Thyroid gland (tissue), 4 donors: ENCODE results near the gene GLT8D2. TPM values are rescaled to one million over a fixed set of nuclear protein-coding genes. Genes with fewer than 3 reads are reported as not detected.

Experiments used
- DNase-seq, 2 donors: peaks; one replicate each; pipeline ENCODE4 v3.0.0-alpha.2; 2019
- H3K27ac ChIP-seq, 3 donors: fragments of 200-600 bp; sonication (generic); 1 replicate in 2 of 3; 2 replicates in 1 of 3; pipeline ENCODE4 v1.5.1; 2016 to 2019; ENCODE audit warnings: mild to moderate bottlenecking in 1 of 3, moderate library complexity in 1 of 3
- H3K27me3 ChIP-seq: fragments of 200-600 bp; sonication (generic); one replicate; pipeline ENCODE4 v1.5.1; 2019
- H3K36me3 ChIP-seq, 2 donors: fragments of 200-600 bp; sonication (generic); one replicate each; pipeline ENCODE4 v1.5.1; 2016 to 2019
- H3K4me1 ChIP-seq, 2 donors: fragments of 200-600 bp; sonication (generic); one replicate each; pipeline ENCODE4 v1.5.1; 2017 to 2019
- H3K4me3 ChIP-seq, 3 donors: fragments of 200-600 bp; sonication (generic); replicated peaks in 1 of 3; 1 replicate in 2 of 3; 2 replicates in 1 of 3; pipeline ENCODE4 v1.5.1; 2016; ENCODE audit warnings: mild to moderate bottlenecking in 1 of 3
- H3K9me3 ChIP-seq: fragments of 200-600 bp; sonication (generic); one replicate; pipeline ENCODE4 v1.5.1; 2017
- POLR2A ChIP-seq, 2 donors: fragments of 450-650 bp; IDR thresholded peaks; one replicate each; pipeline ENCODE4 v1.6.1; 2017; ENCODE audit warnings: antibody characterized with exemption in 2 of 2, mild to moderate bottlenecking in 2 of 2, moderate library complexity in 1 of 2
- WGBS, 2 donors: methylation state at CpG; one replicate each; pipeline ENCODE4 v1.1.5; 2017; 5-methylcytosine and 5-hydroxymethylcytosine counted together
- intact Hi-C: fragments of 100-400 bp; cut with DNase I; formaldehyde crosslinking; loops from one replicate; pipeline ENCODE4 v1.15.1; 2023
- total RNA-seq, 4 donors: library from RNA; depleted of rRNA; stranded (reverse); fragments of >200 nt; gene quantifications; one replicate each; pipeline ENCODE4 v1.2.3, GENCODE V29; 2016
- TF ChIP-seq, protein P1 (sequence below), 6 experiments: fragments of 200-600 bp in 3 of 6; fragments of 450-650 bp in 3 of 6; sonication (generic) in 3 of 6; IDR thresholded peaks; one replicate each; pipeline ENCODE4 v1.5.1; 2016 to 2019; ENCODE audit warnings: antibody characterized with exemption in 6 of 6, mild to moderate bottlenecking in 2 of 6, inconsistent platforms in 1 of 6, moderate library complexity in 1 of 6

GLT8D2 gene
- total RNA-seq, 4 donors from 2014 or later: 27.7 to 52.0 (median 34.3) TPM

DNA sequence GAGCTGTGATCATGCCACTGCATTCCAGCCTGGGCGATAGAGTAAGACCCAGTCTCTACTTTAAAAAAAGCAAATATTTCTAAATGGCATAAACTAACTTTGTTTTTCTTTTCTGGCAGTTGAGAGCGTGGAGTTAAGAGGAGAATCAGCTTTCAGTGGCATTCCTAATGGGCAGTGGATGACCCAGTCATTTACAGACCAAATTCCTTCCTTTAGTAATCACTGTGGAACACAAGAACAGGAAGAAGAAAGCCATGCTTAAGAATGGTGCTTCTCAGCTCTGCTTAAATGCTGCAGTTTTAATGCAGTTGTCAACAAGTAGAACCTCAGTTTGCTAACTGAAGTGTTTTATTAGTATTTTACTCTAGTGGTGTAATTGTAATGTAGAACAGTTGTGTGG lies 63.2 kb downstream of the GLT8D2 start:
- WGBS, 2 donors: 72 to 78% methylated on average over 2 of the region's 2 CpGs
- intact Hi-C loops: no loop called here

DNA sequence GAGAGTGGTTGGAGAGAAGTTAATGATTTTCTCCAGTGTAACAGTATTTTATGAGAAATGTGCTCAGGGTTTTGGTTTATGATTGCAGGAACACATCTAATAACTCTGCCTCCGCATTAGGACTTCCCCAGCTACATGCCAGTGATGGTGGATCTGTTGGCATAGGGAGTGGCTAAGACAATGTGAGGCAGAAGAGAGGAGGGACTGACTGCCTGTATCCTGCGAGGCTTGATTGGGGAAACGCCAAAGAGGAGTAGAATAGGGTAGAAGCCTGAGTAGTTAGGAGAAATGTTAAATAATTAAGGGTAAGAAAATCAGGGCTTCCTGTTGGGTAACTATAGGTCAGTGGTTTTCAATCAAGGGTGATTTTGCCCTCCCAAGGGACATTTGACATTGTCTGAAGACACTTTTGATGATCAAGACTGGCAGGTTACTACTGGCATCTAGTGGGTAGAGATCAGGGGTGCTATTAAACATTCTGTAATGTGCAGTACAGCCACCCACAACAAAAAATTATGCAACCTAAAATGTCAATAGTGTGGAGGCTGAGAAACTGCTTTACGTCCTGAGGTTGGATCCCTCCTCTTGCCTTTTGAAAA lies 71.5 kb downstream of the GLT8D2 start:
- intact Hi-C loops: no loop called here
- no peak for TF ChIP-seq POLR2A (IDR thresholded peaks at IDR 0.05)
- TF ChIP-seq, protein P1, sequence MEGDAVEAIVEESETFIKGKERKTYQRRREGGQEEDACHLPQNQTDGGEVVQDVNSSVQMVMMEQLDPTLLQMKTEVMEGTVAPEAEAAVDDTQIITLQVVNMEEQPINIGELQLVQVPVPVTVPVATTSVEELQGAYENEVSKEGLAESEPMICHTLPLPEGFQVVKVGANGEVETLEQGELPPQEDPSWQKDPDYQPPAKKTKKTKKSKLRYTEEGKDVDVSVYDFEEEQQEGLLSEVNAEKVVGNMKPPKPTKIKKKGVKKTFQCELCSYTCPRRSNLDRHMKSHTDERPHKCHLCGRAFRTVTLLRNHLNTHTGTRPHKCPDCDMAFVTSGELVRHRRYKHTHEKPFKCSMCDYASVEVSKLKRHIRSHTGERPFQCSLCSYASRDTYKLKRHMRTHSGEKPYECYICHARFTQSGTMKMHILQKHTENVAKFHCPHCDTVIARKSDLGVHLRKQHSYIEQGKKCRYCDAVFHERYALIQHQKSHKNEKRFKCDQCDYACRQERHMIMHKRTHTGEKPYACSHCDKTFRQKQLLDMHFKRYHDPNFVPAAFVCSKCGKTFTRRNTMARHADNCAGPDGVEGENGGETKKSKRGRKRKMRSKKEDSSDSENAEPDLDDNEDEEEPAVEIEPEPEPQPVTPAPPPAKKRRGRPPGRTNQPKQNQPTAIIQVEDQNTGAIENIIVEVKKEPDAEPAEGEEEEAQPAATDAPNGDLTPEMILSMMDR (IDR thresholded peaks at IDR 0.05): no peak
- WGBS, 2 donors: 89 to 98% methylated on average over 4 of the region's 4 CpGs
- no peak for DNase-seq
- Histone ChIP-seq H3K4me1 (no peaks in the 10 kb centered on the region), H3K27ac (no peak overlapping the region), H3K9me3 (no peaks in the 10 kb centered on the region), H3K36me3 (peaks cover 26 to 47% of the 10 kb centered on the region in 2 donors), H3K27me3 (no peaks in the 10 kb centered on the region), H3K4me3 (no peak overlapping the region)

More for the DNA sequence above, 63.2 kb downstream of the GLT8D2 start:
- peaks cover 44 to 47% of the 10 kb centered on the region in 2 donors for H3K36me3 ChIP-seq
- TF ChIP-seq, protein P1 (IDR thresholded peaks at IDR 0.05): no peak
- no peak for TF ChIP-seq POLR2A (IDR thresholded peaks at IDR 0.05)
- peak in 1 of 2 donors; percentile 32 for DNase-seq
- no peaks in the 10 kb centered on the region for H3K4me1 ChIP-seq
- H3K9me3 ChIP-seq: no peaks in the 10 kb centered on the region
- H3K4me3 ChIP-seq: no peak overlapping the region
- H3K27me3 ChIP-seq: no peaks in the 10 kb centered on the region
- no peak overlapping the region for H3K27ac ChIP-seq

DNA sequence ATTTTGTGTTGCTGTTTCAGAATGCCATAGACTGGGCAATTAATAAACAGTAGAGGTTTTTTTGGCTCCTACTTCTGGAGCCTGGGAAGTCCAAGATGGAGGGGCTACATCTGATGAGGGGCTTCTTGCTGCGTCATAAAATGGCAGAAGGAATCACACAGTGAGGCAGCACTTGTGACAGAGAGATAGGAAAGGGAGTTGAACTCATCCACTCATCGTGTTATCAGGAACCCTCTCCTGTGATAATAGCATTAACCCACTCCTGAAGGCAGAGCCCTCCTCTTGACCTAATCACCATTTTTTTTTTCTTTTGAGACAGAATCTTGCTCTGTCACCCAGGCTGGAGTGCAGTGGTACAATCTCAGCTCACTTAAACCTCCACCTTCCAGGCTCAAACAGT lies 74.6 kb downstream of the GLT8D2 start:
- intact Hi-C loops: no loop called here
- Histone ChIP-seq H3K36me3 (peaks cover 6 to 28% of the 10 kb centered on the region in 2 donors), H3K9me3 (no peaks in the 10 kb centered on the region), H3K4me3 (no peak overlapping the region), H3K27me3 (no peaks in the 10 kb centered on the region), H3K27ac (no peak overlapping the region), H3K4me1 (no peaks in the 10 kb centered on the region)
- 82 to 83% methylated on average over 2 of the region's 2 CpGs for WGBS, 2 donors
- no peak for DNase-seq
- no peak for TF ChIP-seq POLR2A (IDR thresholded peaks at IDR 0.05)
- TF ChIP-seq, protein P1 (IDR thresholded peaks at IDR 0.05): no peak

DNA sequence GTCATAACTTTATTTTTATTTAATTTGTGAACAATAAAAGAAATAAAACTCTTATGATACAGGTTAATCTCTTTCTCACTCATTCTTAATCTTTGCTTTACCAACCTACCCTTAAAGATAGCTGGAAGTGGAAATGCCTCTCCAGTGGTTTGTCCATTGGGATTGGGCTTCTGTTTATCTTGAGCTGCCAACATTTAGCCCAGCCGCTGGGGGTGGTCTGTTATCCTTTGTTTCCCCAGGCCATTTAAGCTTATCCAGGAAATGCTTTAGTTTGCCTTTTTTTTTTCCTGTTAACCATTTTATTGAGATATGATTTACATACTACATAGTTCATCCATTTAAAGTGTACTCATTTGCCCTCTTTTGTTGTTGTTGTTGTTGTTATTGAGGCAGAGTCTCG lies 76.1 kb downstream of the GLT8D2 start:
- Histone ChIP-seq H3K9me3 (no peaks in the 10 kb centered on the region), H3K4me3 (no peak overlapping the region), H3K27ac (no peak overlapping the region), H3K4me1 (peaks cover 0 to 8% of the 10 kb centered on the region in 2 donors), H3K36me3 (peaks cover 5 to 18% of the 10 kb centered on the region in 2 donors), H3K27me3 (no peaks in the 10 kb centered on the region)
- intact Hi-C loops: no loop called here
- TF ChIP-seq, protein P1 (IDR thresholded peaks at IDR 0.05): no peak
- no peak for TF ChIP-seq POLR2A (IDR thresholded peaks at IDR 0.05)
- WGBS, 2 donors: 64 to 71% methylated on average over 2 of the region's 2 CpGs
- no peak for DNase-seq

DNA sequence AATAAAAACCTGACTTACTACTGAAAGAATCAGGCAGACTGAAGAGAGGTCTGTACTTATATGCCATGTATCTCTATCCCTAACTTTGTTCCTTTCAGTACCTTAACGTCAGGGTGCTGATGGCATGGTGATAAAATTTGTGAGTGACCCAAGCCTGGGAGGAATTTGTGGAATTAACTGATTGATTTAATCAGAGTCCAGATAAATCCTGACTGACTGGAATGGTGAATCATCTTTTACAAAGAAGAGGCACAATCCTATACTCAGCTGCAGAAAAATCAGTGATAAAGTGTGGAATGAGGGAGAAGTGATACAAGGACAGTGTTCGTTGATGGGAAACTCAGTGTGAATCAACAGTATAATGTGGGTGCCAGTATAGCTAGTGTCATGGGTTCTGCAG lies 80.6 kb downstream of the GLT8D2 start:
- 76 to 77% methylated on average over 2 of the region's 2 CpGs for whole genome bisulfite sequencing, 2 donors
- DNase-seq: no peak

More for the DNA sequence above, 80.6 kb downstream of the GLT8D2 start:
- intact Hi-C loops: no loop called here
- Histone ChIP-seq H3K4me1 (peaks cover 19 to 31% of the 10 kb centered on the region in 2 donors), H3K27ac (no peak overlapping the region), H3K36me3 (no peaks in the 10 kb centered on the region), H3K27me3 (no peaks in the 10 kb centered on the region), H3K4me3 (no peak overlapping the region), H3K9me3 (no peaks in the 10 kb centered on the region)
- TF ChIP-seq, protein P1 (IDR thresholded peaks at IDR 0.05): no peak
- TF ChIP-seq POLR2A (IDR thresholded peaks at IDR 0.05): no peak
